Activated CD4-positive, alpha-beta T cell treated with anti-CD3 and anti-CD28 coated beads, Interleukin-2, amount 10 ng/mL, durations not matched to agents 7 days and 5 days (primary cell): Measurements from ENCODE around the gene RUNX3. TPM values are rescaled to one million over a fixed set of nuclear protein-coding genes. Genes with fewer than 3 reads are reported as not detected.

Experiments
- CTCF ChIA-PET: fragments of 350-600 bp; sonication (Branson Sonifier 250); formaldehyde crosslinking; loops from one replicate; lab custom pipeline; 2021; ENCODE audit warnings: antibody characterized with exemption; lab: Charles Lee
- POLR2A ChIA-PET: fragments of 350-600 bp; sonication (Branson Sonifier 250); formaldehyde crosslinking; loops from one replicate; lab custom pipeline; 2021; ENCODE audit warnings: antibody characterized with exemption; lab: Charles Lee
- DNase-seq: peaks from one replicate; pipeline ENCODE4 v3.0.0-alpha.2; 2020
- H3K27ac Mint-ChIP-seq: one replicate; pipeline ENCODE4 v1.8.0; 2021; ENCODE audit warnings: mild to moderate bottlenecking, moderate library complexity, mixed read lengths
- H3K27me3 Mint-ChIP-seq: one replicate; pipeline ENCODE4 v1.8.0; 2021; ENCODE audit warnings: mixed read lengths
- H3K36me3 Mint-ChIP-seq: one replicate; pipeline ENCODE4 v1.8.0; 2021; ENCODE audit warnings: low read depth, mixed read lengths
- H3K4me1 Mint-ChIP-seq: one replicate; pipeline ENCODE4 v1.8.0; 2021; ENCODE audit warnings: mixed read lengths
- H3K4me3 Mint-ChIP-seq: one replicate; pipeline ENCODE4 v1.8.0; 2021; ENCODE audit warnings: mild to moderate bottlenecking, moderate library complexity, mixed read lengths
- H3K9me3 Mint-ChIP-seq: one replicate; pipeline ENCODE4 v1.8.0; 2021; ENCODE audit warnings: mixed read lengths
- total RNA-seq, 2 experiments: library from RNA; stranded (reverse); gene quantifications; one replicate each; pipeline ENCODE4 v1.2.3, GENCODE V29; 2021

RUNX3 gene
- total RNA-seq, 2 experiments from 2014 or later: 108 to 125 TPM

GRCh38 chr1:24921938-24922662 lies 8.0 kb downstream of the RUNX3 start:
- Mint-ChIP-seq H3K4me1 (peaks cover 78% of the 10 kb centered on the region), H3K36me3 (peaks cover 80% of the 10 kb centered on the region), H3K4me3 (peak overlapping the region; percentile 6), H3K27ac (peak overlapping the region; percentile 84), H3K9me3 (no peaks in the 10 kb centered on the region), H3K27me3 (no peaks in the 10 kb centered on the region)
- POLR2A ChIA-PET: no interaction called here
- no peak for DNase-seq
- CTCF ChIA-PET: interaction anchor here (1.5 kb wide), 1 partner anchor 9 kb away, joined by 4 read pairs; the partner anchor contains the start of gene RUNX3

DNA sequence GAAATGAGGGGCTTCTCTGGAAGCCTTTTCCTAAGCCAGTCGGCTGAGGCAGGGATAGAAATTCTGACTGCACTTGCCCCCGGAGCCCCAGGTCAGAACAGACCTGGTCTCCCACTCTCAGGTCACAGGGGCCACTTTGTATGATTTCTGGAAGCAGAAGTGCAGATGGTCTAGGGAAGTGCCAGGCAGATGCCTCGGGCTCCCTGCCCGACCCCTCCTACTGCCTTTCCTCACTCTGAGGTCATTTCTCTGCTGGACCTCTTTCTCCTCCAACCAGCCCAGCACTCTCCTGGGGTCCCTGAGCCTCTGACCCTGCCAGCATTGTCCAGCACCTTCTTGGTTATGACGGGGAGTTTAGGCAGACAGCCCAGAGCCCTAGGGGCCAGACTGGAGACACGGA lies 8.7 kb downstream of the RUNX3 start:
- Mint-ChIP-seq H3K27me3 (no peaks in the 10 kb centered on the region), H3K4me3 (peak overlapping the region; percentile 10), H3K27ac (peak overlapping the region; percentile 84), H3K36me3 (peaks cover 74% of the 10 kb centered on the region), H3K4me1 (peaks cover 74% of the 10 kb centered on the region), H3K9me3 (no peaks in the 10 kb centered on the region)
- ChIA-PET CTCF (interaction anchor here (1.5 kb wide), 1 partner anchor 9 kb away, joined by 4 read pairs; the partner anchor contains the start of gene RUNX3), POLR2A (no interaction called here)
- no peak for DNase-seq

DNA sequence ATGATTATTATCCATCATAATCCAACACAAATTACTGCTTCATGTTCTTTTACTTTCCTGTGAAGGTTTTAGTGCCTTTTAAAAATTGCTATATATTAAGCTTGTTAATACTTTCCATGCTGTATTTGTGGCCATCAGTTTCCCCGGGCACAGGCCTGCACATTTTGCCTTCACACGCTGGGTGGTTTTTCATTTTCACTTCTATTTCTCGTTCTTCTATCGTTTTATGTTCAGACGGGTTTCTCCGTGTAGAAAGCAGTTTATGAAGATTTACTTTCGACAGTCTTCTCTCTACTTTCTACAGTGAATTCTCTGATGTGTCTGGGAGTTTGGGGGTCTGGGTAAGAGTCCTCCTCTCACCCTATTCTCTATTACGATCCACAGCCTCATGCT lies 9.5 kb downstream of the RUNX3 start:
- Mint-ChIP-seq H3K4me3 (peak overlapping the region; percentile 26), H3K27ac (peak overlapping the region; percentile 84), H3K36me3 (peaks cover 71% of the 10 kb centered on the region), H3K4me1 (peaks cover 67% of the 10 kb centered on the region), H3K27me3 (no peaks in the 10 kb centered on the region), H3K9me3 (no peaks in the 10 kb centered on the region)
- POLR2A ChIA-PET: no interaction called here
- CTCF ChIA-PET: interaction anchor here (1.5 kb wide), 1 partner anchor 10 kb away, joined by 4 read pairs; the partner anchor contains the start of gene RUNX3
- DNase-seq: no peak

DNA sequence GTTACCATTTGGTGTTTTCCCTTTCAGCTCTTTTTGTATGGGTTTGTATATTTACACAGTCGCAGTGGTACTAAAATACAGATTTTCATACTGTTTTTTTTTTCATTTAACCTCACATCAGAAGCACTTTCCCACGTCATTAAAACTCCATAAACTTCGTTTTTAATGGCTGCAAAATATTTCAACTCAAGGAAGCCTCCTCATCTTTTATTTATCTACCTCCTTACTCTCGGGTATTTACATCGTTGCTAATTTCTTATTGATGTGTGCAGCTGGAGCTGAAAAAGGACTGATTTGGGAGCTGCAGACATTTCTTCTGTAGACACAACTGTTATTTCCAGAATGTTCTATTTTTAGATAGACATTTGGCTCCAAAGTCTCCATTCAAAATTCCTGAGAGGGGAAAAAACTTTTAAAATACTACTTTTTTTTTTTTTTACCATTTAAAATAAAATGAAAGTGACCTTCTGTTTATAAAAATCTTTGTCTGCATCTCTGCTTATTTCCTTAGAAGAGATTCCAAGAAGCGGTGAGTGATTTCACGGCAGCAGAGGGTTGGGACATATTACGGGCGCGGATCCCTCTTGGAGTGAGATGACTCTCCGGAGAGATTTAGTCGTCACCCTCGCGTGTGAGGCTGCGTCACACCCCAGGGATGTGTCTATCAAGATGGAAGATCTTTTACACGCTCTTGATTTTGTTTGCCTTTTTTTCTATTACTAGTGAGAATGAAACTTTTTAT lies 10.1 kb downstream of the RUNX3 start:
- Mint-ChIP-seq H3K36me3 (peaks cover 72% of the 10 kb centered on the region), H3K27ac (peak overlapping the region; percentile 84), H3K9me3 (no peaks in the 10 kb centered on the region), H3K4me3 (peak overlapping the region; percentile 26), H3K27me3 (no peaks in the 10 kb centered on the region), H3K4me1 (peaks cover 65% of the 10 kb centered on the region)
- POLR2A ChIA-PET: no interaction called here
- DNase-seq: peak; percentile 64
- CTCF ChIA-PET: no interaction called here

DNA sequence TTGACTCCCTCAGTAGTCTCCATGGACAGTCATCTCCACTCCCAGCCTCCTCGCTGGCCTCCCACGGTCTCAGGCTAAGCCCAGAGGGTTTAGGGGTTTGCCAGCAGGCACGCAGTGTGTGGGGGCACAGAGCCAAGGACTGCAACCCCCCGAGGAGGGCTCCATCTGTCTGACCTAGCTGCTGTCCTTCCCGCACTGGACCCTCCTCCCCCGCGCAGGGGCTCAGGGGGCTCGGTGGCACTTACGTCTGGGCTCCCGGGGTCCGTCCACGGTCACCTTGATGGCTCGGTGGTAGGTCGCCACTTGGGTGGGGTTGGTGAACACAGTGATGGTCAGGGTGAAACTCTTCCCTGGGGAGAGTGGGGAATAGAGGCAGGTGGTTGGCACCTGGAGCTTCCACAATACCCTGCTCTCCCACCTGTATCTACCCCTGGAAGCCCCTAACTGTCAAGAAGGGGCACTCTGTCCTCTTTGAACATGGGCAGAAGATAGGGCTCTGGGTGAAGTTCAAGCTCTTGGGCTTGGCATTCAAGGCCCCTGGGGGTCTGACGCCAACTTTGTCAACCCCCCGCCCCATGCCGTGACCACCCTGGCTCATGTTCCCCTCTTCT lies 11.0 kb downstream of the RUNX3 start:
- peaks cover 62% of the 10 kb centered on the region for H3K4me1 Mint-ChIP-seq
- no peak overlapping the region for H3K4me3 Mint-ChIP-seq
- POLR2A ChIA-PET: no interaction called here

DNA sequence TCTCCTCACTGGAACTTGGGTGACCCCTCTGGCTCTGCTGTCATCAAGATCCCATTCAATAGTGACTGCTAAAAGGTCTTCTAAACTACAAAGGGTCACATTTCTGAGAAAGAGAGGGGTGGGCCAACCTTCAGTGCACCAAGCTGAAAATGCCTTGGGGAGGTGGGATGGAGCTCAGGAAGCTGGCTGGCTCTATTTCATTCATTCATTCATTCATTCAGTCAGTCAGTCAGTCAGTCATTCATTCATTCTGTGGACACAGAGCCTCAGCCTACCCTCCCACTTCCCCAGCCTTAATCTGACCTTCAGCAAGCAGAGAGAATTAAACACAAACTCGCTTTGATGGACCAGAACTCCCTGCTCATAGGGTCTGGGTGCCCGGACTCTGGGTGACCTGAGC lies 11.7 kb downstream of the RUNX3 start:
- ChIA-PET CTCF (interaction anchor here (1.3 to 1.5 kb wide), 3 partner anchors 28 to 169 kb away, joined by 3 read pairs; no protein-coding TSS in a partner anchor), POLR2A (no interaction called here)
- H3K4me3 Mint-ChIP-seq: no peak overlapping the region
- DNase-seq: no peak
- H3K27ac Mint-ChIP-seq: peak overlapping the region; percentile 57
- peaks cover 66% of the 10 kb centered on the region for H3K36me3 Mint-ChIP-seq
- peaks cover 59% of the 10 kb centered on the region for H3K4me1 Mint-ChIP-seq
- H3K9me3 Mint-ChIP-seq: no peaks in the 10 kb centered on the region
- H3K27me3 Mint-ChIP-seq: no peaks in the 10 kb centered on the region

More for the DNA sequence above, 11.0 kb downstream of the RUNX3 start:
- Mint-ChIP-seq H3K27ac (peak overlapping the region; percentile 64), H3K36me3 (peaks cover 68% of the 10 kb centered on the region), H3K9me3 (no peaks in the 10 kb centered on the region), H3K27me3 (no peaks in the 10 kb centered on the region)
- DNase-seq: no peak
- CTCF ChIA-PET: interaction anchor here (1.5 kb wide), 1 partner anchor 71 kb away, joined by 3 read pairs; no protein-coding TSS in a partner anchor

GRCh38 chr1:24917327-24918074 lies 12.6 kb downstream of the RUNX3 start:
- ChIA-PET POLR2A (no interaction called here), CTCF (interaction anchor here (0.9 to 1.5 kb wide), 5 partner anchors 15 to 170 kb away, joined by 3 to 5 read pairs (median 3); no protein-coding TSS in a partner anchor)
- peaks cover 52% of the 10 kb centered on the region for H3K4me1 Mint-ChIP-seq
- DNase-seq: no peak
- H3K27ac Mint-ChIP-seq: peak overlapping the region; percentile 41
- H3K9me3 Mint-ChIP-seq: no peaks in the 10 kb centered on the region
- peaks cover 64% of the 10 kb centered on the region for H3K36me3 Mint-ChIP-seq
- no peaks in the 10 kb centered on the region for H3K27me3 Mint-ChIP-seq
- H3K4me3 Mint-ChIP-seq: no peak overlapping the region

DNA sequence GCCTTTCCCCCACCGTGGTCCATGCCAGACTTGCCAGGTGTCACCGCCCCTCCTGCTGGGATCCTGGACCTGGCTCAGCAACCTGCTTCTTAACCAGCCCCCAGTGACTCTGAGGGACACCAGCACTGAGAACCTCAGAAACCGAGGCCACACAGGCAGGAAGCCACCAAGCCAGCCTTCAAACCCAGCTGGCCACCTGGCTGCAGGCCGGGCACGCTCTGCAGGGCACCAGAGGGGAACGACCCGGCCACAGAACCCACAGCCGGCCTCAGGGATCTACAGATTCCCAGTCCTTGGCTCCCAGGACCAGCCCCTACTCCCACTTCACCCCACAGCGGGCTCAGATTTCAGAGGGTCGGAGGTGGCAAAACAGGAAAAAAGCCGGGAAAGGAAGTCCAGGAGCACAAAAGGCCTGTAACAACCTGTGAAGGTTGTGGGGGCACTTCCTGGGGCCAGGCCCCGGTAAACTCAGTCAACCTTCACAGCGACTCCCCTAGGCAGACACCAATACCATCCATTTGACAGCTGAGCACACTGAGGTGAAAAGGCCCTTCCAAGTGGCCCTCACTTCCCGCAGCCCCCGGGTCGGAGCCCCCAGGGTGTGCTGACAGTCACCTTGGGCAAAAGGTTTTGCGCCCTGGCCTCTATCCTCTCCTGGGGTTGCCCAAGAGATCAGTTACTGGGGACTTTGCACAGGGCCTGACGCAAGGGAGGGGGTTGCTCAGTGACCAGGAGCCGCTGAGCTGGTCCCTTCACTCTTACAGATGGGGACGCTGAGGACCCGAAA lies 14.1 kb downstream of the RUNX3 start:
- H3K4me3 Mint-ChIP-seq: no peak overlapping the region
- H3K36me3 Mint-ChIP-seq: peaks cover 69% of the 10 kb centered on the region
- ChIA-PET CTCF (interaction anchor here (1.5 kb wide), 1 partner anchor 16 kb away, joined by 5 read pairs; no protein-coding TSS in a partner anchor), POLR2A (no interaction called here)
- peaks cover 52% of the 10 kb centered on the region for H3K4me1 Mint-ChIP-seq
- H3K27me3 Mint-ChIP-seq: no peaks in the 10 kb centered on the region
- DNase-seq: no peak
- H3K9me3 Mint-ChIP-seq: no peaks in the 10 kb centered on the region
- no peak overlapping the region for H3K27ac Mint-ChIP-seq

DNA sequence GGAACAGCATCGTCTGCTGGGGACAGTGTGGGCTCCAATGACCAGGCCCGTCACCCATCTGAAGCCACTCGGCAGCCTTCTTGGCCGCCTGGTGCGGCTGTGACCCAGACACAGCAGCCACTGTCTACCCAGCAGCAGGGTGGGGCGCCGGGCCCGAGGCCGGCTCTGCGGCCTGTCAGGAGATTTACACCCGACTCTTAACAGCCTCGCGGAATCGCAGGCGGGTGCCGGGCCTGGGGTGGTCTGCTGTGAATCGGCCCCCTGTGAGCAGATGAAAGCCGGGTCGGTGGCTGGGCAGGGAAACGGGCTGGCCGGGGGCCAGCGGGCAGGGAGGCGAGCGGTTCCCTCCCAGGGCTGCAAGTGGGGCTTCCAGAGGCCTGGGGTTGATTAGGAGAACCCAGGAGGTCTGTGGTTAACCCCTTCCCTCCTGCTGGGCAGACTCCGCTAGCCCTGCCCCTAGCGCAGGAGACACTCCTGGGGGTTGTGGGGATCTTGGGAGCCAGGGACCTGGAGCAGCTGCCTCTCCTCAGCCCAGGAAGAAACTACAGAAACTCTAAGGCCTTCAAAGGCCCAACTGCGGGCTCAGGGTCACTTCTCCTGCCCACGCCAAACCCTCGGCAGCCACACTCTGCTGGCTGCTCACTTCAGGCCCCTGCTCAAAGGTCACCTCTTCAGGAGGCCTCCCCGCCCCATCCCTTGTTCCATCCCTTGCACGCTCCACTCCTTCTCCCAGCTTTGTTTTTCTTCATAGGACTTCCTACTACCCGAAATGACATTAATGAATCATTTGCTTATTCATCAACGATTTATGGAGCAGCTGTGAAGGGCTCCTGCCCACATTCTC lies 15.6 kb downstream of the RUNX3 start:
- H3K4me3 Mint-ChIP-seq: no peak overlapping the region
- no peak for DNase-seq
- CTCF ChIA-PET: interaction anchor here (0.9 kb wide), 1 partner anchor 19 kb away, joined by 3 read pairs; no protein-coding TSS in a partner anchor
- POLR2A ChIA-PET: no interaction called here
- peaks cover 68% of the 10 kb centered on the region for H3K36me3 Mint-ChIP-seq
- H3K9me3 Mint-ChIP-seq: no peaks in the 10 kb centered on the region
- H3K27me3 Mint-ChIP-seq: no peaks in the 10 kb centered on the region
- H3K27ac Mint-ChIP-seq: peak overlapping the region; percentile 50
- peaks cover 45% of the 10 kb centered on the region for H3K4me1 Mint-ChIP-seq

GRCh38 chr1:24913616-24914225 lies 16.4 kb downstream of the RUNX3 start:
- Mint-ChIP-seq H3K27me3 (no peaks in the 10 kb centered on the region), H3K9me3 (no peaks in the 10 kb centered on the region), H3K27ac (no peak overlapping the region), H3K4me1 (peaks cover 44% of the 10 kb centered on the region), H3K36me3 (peaks cover 71% of the 10 kb centered on the region), H3K4me3 (no peak overlapping the region)
- CTCF ChIA-PET: interaction anchor here (0.9 to 1.5 kb wide), 2 partner anchors 16 to 19 kb away, joined by 3 to 5 read pairs; no protein-coding TSS in a partner anchor
- DNase-seq: no peak
- POLR2A ChIA-PET: no interaction called here
